Caki2 (cell line): Measurements from ENCODE around the gene TMEM45A. TPM values are rescaled to one million over a fixed set of nuclear protein-coding genes. Genes with fewer than 3 reads are reported as not detected.

Experiments used
- DNase-seq: peaks from one replicate; pipeline ENCODE4 v3.0.0-alpha.2; 2015; ENCODE audit warnings: low read depth
- in situ Hi-C: cut with HindIII; loops from 2 replicates; pipeline ENCODE4 v1.10.0; 2016; ENCODE audit warnings: low sequenced_read_pairs, low pct_unique_long_range_greater_than_20kb, mixed read lengths
- total RNA-seq: library from RNA; depleted of rRNA; stranded (reverse); fragments of >200 nt; shearing (Covaris generic); gene quantifications from 2 replicates; pipeline ENCODE4 v1.2.3, GENCODE V29; 2014; ENCODE audit warnings: low replicate concordance

The TMEM45A gene
- total RNA-seq, 1 experiment from 2014 or later, result 24.5 TPM

GRCh38 chr3:100590114-100590839 lies 97.9 kb downstream of the TMEM45A start:
- peak; percentile 49 for DNase-seq
- in situ Hi-C loops, result no loop called here

DNA sequence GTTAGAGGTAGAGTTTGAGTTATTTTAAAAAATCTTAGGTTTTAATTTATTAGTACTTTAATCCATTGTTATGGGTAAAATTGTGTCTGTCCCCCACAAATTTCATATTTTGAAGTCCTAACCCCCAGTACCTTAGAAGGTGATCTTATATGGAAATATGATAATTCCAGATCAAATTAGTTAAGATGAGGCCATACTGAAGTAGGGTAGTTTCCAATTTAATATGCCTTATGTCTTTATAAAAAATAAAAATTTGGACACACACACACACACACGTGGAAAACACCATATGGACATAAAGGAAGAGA lies 98.4 kb downstream of the TMEM45A start:
- peak; percentile 13 for DNase-seq
- in situ Hi-C loops, result no loop called here

DNA sequence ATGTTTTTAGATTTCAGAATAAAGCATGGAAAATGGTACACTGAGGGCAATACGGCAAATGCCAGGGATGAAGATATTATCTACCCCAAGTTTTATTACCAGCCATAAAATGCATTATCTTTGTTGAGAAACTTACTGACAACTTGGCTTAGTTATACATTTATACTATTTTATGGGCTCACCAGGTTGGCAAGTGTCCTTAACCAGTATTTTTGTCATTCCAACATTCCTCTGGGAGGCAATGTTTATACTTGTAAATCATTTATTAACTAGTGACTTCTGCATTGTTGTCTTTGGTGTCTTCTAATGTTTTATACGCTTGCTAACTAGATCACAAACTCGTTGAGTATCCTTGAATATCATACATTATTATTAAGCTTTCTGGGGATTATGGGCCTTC lies 99.0 kb downstream of the TMEM45A start:
- DNase-seq, result peak; percentile 64
- in situ Hi-C loops, result no loop called here

GRCh38 chr3:100600181-100601042 lies 108.0 kb downstream of the TMEM45A start:
- in situ Hi-C loops, result no loop called here
- peak; percentile 38 for DNase-seq

DNA sequence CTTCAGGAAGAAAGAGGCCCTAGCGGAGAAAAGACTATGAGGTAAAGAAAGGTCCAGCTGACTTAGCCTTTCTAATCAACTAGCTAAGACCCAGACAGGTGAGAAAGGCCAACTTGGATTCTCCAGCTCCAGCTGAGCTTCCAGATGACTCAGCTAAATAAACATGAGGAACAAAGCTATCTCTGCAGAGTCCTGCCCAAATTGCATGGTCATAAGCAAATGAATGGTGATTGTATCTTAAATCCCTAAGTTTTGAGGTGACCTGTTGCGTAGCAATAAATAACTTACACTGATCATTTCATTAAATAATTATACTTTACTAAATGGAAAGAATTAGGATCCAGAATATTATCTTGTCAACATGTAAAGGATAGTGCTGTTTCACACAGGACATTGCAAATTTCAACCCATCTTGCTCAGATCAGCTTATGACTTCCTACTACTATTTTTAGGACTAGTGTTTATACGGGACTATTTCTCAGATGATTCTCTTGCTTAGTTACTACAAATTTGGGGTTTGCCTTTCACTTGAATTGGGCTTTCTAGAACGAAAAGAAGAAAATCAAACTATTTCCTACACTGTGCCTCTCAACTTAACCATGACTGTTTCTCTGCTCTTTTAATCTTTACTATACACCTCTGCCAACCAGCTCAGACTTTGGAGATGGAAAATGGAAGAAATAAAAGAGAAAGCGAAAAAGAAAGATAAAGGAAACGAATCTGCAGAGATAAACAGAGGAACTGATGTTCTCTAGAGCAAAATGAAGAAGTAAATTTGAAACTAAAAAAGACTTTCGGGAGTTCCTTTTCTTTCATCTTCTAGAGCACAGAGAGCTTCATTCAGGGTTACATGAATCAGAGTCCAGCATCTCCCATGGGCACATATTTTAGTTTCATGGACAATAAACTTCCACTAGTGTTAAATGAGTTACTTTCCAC lies 110.4 kb downstream of the TMEM45A start:
- in situ Hi-C loops, result no loop called here
- DNase-seq, result peak; percentile 58

DNA sequence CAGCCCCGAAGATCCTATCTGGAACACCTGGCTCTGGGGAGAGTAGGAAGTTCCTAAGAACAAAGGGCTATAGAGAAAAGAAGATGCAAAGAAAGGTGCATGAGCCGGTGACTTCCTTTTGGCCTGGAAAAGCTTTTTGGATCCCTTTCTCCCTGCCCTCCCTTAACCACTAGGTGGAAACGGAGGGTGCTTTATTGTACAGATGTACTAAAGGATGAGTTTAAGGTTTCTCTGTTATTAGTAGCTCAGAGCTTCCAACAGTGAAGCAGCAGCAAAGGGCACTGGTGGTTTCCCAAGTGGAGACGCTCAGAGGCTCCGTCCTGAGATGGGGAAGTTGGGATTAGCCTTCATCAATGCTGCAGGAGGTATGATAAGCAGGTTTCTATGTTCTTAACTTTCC lies 111.0 kb downstream of the TMEM45A start:
- in situ Hi-C loops, result no loop called here
- peak; percentile 55 for DNase-seq

DNA sequence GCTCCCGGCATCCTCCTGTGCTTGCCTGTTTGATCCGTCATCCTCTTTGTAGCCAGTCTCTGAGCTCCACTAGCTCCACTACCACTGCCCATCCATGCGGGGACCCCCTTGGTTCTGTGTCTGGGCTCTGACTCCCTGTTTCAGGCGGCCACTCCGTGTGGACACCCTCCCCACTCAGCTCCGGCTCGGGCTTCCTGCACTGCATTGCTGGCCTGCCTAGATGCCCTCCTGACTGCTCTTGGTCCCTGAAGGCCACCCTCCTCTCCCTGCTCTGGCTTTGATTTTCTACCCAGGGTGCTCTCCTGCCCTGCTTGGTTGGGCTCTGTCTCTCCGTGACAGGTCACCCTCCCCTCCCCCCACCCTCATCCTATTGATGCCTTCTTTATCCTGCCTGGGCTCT lies 112.9 kb downstream of the TMEM45A start:
- no peak for DNase-seq
- in situ Hi-C loops, result no loop called here

DNA sequence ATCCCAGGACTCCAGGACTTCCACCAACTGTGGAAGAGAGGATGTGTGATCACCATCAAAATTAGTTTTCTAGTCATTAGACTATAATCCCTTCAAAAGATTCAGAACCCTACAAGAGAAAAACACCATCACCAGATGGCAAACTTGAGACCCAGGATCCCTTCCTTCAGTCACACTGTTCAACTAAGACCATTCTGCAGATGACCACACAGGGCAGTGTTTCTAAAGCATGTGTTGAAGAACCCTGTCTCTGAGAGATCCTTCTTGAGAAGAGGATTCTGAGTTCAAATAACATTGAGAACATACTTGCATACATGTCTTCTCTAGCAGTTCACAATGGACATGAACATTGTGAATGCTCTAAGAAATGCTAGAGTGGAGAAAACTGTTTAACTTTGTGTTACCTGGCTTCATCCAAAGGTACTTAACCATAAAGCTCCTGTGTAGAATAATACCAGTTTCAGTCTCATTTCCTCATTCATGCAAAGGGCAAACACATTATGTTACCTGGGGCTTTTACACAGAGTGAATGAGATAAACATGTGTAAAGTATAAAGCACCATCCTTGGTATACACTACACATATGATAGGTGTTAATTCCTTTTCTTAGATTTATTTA lies 114.6 kb downstream of the TMEM45A start:
- in situ Hi-C loops, result no loop called here
- DNase-seq, result no peak

DNA sequence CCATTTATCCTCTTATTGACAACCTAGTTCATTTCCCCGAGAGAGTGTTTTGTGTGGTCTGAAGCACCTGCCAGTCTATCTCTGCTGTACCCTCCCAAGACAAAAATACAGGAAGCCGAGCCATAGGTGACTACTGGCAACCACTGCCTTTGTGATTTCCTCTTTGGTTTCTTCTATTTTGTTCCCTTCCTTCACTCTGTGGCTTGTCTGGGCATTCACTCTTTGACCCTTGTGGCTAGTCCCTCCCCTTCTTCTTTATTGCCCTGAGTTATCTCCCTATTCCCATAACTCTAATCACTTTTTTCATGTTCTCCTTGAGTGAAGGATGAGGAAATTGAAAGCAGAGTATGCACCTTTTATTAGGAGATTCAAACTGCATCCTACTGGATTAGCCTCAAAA lies 116.9 kb downstream of the TMEM45A start, which contains the start of gene ADGRG7:
Gene ADGRG7 (plus strand): TSS at position 297 of the 400 bp plus-strand sequence. CDS start 256 bp downstream, outside the sequence.
- DNase-seq, result no peak
- in situ Hi-C loops, result no loop called here

DNA sequence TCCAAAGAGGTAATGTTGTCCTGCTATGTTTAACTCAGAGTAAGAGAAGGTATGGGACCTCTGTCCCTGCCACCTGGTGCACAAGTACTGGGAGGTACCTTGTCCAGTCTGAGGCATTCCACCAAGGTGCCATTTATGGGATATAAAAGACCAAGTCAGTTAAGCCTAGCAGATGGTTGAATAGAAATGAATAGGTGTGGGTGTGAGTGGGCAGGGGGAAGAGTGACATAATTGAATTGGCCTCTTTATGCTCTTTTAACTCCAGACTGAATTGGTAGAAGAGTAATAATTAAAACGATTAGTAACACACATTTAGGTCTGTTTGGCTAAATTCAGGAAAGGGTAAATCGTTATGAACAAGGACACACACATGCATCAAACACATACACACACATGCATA lies 117.5 kb downstream of the TMEM45A start:
- in situ Hi-C loops, result no loop called here
- DNase-seq, result no peak

- in situ Hi-C loops, result no loop called here
- no peak for DNase-seq
These were observed 118.8 kb downstream of the TMEM45A start for GRCh38 chr3:100611221-100611620.

GRCh38 chr3:100613721-100614390 lies 121.4 kb downstream of the TMEM45A start:
- in situ Hi-C loops, result no loop called here

DNA sequence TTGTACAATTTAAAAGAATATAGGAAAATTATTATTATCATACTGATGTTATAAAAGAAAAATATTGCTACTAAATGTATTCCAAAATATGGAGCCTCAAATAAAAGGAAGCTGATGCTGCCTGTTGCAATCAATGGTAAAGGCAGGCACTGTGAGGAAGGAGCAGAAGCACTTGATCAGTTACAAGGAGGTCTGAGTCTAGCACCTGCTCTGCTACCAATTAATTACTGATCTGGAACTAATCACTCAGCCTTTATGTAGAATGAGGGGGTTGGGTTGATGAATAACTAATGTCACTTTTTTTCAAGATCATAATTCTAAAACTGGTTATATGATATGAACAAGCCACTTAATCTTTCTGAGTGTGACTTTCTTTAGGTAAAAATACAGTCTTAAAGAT lies 122.5 kb downstream of the TMEM45A start:
- in situ Hi-C loops, result no loop called here

More at GRCh38 chr3:100613721-100614390, 121.4 kb downstream of the TMEM45A start:
- no peak for DNase-seq

GRCh38 chr3:100615684-100616083 lies 123.3 kb downstream of the TMEM45A start:
- DNase-seq, result no peak
- in situ Hi-C loops, result no loop called here

More for the DNA sequence above, 122.5 kb downstream of the TMEM45A start:
- no peak for DNase-seq

DNA sequence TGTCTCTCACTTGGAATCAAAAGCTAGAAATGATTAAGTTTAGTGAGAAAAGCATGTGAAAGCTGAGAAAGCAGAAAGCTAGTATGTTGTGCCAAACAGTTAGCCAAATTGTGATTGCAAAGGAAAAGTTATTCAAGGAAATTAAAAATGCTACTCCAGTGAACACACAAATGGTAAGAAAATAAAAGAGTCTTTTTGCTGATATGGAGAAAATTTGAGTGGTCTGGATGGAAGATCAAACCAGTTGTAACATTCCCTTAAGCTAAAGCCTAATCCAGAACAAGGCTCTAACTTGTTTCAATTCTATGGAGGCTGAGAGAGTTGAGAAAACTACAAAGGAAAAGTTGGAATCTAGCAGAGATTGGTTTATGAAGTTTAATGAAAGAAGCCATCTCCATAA lies 128.8 kb downstream of the TMEM45A start:
- DNase-seq, result no peak
- in situ Hi-C loops, result no loop called here
